Measurements from ENCODE around the gene KIF14. TPM values are rescaled to one million over a fixed set of nuclear protein-coding genes. Genes with fewer than 3 reads are reported as not detected.

KIF14 gene
- polyA plus RNA-seq, 1 of the 3 experiments (the other 2 are of a cell fraction) = 1.2 TPM

GRCh38 chr1:200542162-200542561 lies 78.4 kb downstream of the KIF14 start:
- no peak overlapping the region for H2AFZ ChIP-seq (ENCODE audit: low read depth)
- H3K27me3 ChIP-seq (ENCODE audit: insufficient read depth) = no peaks in the 10 kb centered on the region
- H3K36me3 ChIP-seq (replicated peaks in 1 of 2; ENCODE audit: control insufficient read depth in 1 of 2, insufficient read depth in 2 of 2, low read length in 1 of 2) = no peaks in the 10 kb centered on the region
- H3K4me3 ChIP-seq (ENCODE audit: low read depth in 2 of 2, low read length in 1 of 2) = no peak overlapping the region
- TF ChIP-seq JUND (IDR thresholded peaks at IDR 0.05) = no peak
- no peak for TF ChIP-seq SIN3A (IDR thresholded peaks at IDR 0.05; ENCODE audit: borderline replicate concordance, low read depth, low read length)
- TF ChIP-seq RCOR1 (IDR thresholded peaks at IDR 0.05; ENCODE audit: low read length) = no peak
- TF ChIP-seq RAD21 (IDR thresholded peaks at IDR 0.05; ENCODE audit: low read length) = no peak
- no peak for TF ChIP-seq TEAD4 (IDR thresholded peaks at IDR 0.05; ENCODE audit: borderline replicate concordance, insufficient read depth)
- TF ChIP-seq NFIC (IDR thresholded peaks at IDR 0.05; ENCODE audit: borderline replicate concordance) = no peak
- no peak for TF ChIP-seq SMC3 (IDR thresholded peaks at IDR 0.05; ENCODE audit: low read depth, low read length)
- no peaks in the 10 kb centered on the region for H3F3A ChIP-seq (replicated peaks; ENCODE audit: insufficient read depth)
- DNase-seq = no peak
- no peaks in the 10 kb centered on the region for H3K79me2 ChIP-seq (ENCODE audit: insufficient read depth)
- H3K9me2 ChIP-seq = no peaks in the 10 kb centered on the region
- H3K9me3 ChIP-seq = no peaks in the 10 kb centered on the region
- ChIA-PET CTCF (interaction anchor here (1.0 kb wide), 1 partner anchor 17 kb away, joined by 3 read pairs; no protein-coding TSS in a partner anchor), POLR2A (no interaction called here)
- H3K9ac ChIP-seq = no peak overlapping the region
- H3K27ac ChIP-seq (ENCODE audit: low read depth in 2 of 2, low read length in 1 of 2) = no peak overlapping the region
- H3K4me2 ChIP-seq = no peak overlapping the region
- no peaks in the 10 kb centered on the region for H3K4me1 ChIP-seq (ENCODE audit: control insufficient read depth in 1 of 2, insufficient read depth in 2 of 2, low read depth in 1 of 2, low read length in 1 of 2)
- 82% methylated on average over 2 of the region's 2 CpGs for WGBS (ENCODE audit: low lambda C conversion rate)
- H4K20me1 ChIP-seq (ENCODE audit: insufficient read depth) = no peaks in the 10 kb centered on the region

GRCh38 chr1:200540281-200540680 lies 80.3 kb downstream of the KIF14 start:
- no peak overlapping the region for H3K9ac ChIP-seq
- H3K36me3 ChIP-seq (replicated peaks in 1 of 2; ENCODE audit: control insufficient read depth in 1 of 2, insufficient read depth in 2 of 2, low read length in 1 of 2) = no peaks in the 10 kb centered on the region
- H3K9me3 ChIP-seq = no peaks in the 10 kb centered on the region
- no peak overlapping the region for H3K4me2 ChIP-seq
- H2AFZ ChIP-seq (ENCODE audit: low read depth) = no peak overlapping the region
- ChIA-PET POLR2A (no interaction called here), CTCF (no interaction called here)
- H4K20me1 ChIP-seq (ENCODE audit: insufficient read depth) = no peaks in the 10 kb centered on the region
- no peaks in the 10 kb centered on the region for H3K4me1 ChIP-seq (ENCODE audit: control insufficient read depth in 1 of 2, insufficient read depth in 2 of 2, low read depth in 1 of 2, low read length in 1 of 2)
- no peak overlapping the region for H3K27ac ChIP-seq (ENCODE audit: low read depth in 2 of 2, low read length in 1 of 2)
- no peaks in the 10 kb centered on the region for H3K9me2 ChIP-seq
- 2% methylated on average over 1 of the region's 1 CpG for WGBS (ENCODE audit: low lambda C conversion rate)
- no peak for DNase-seq
- H3F3A ChIP-seq (replicated peaks; ENCODE audit: insufficient read depth) = no peaks in the 10 kb centered on the region
- no peaks in the 10 kb centered on the region for H3K27me3 ChIP-seq (ENCODE audit: insufficient read depth)
- TF ChIP-seq FOXM1 (IDR thresholded peaks at IDR 0.05; ENCODE audit: low read depth) = no peak
- TF ChIP-seq TEAD4 (IDR thresholded peaks at IDR 0.05; ENCODE audit: borderline replicate concordance, insufficient read depth) = no peak
- no peak for TF ChIP-seq RCOR1 (IDR thresholded peaks at IDR 0.05; ENCODE audit: low read length)
- no peak for TF ChIP-seq POLR2AphosphoS5 (IDR thresholded peaks at IDR 0.05; ENCODE audit: low read depth, low read length)
- TF ChIP-seq NRF1 (IDR thresholded peaks at IDR 0.05; ENCODE audit: low read depth, low read length) = no peak
- TF ChIP-seq FOXJ3 (CRISPR knock-in tag; IDR thresholded peaks at IDR 0.05) = no peak
- TF ChIP-seq ZBTB33 (IDR thresholded peaks at IDR 0.05; ENCODE audit: borderline replicate concordance, low read depth) = no peak
- TF ChIP-seq RFX5 (IDR thresholded peaks at IDR 0.05; ENCODE audit: low read length) = no peak
- no peak for TF ChIP-seq MAX (IDR thresholded peaks at IDR 0.05; ENCODE audit: low read depth)
- TF ChIP-seq EP300 (IDR thresholded peaks at IDR 0.05; ENCODE audit: borderline replicate concordance in 1 of 2, low read depth in 1 of 2, low read length in 1 of 2) = no peak
- TF ChIP-seq EZH2phosphoT487 (IDR thresholded peaks at IDR 0.05; ENCODE audit: borderline replicate concordance, low read depth) = no peak
- TF ChIP-seq IRF3 (IDR thresholded peaks at IDR 0.05; ENCODE audit: low read depth, low read length) = no peak
- TF ChIP-seq JUND (IDR thresholded peaks at IDR 0.05) = no peak
- TF ChIP-seq MXI1 (IDR thresholded peaks at IDR 0.05; ENCODE audit: low read depth, low read length) = no peak
- no peak for TF ChIP-seq USF1 (IDR thresholded peaks at IDR 0.05; ENCODE audit: borderline replicate concordance, low read depth)
- no peak for TF ChIP-seq SMC3 (IDR thresholded peaks at IDR 0.05; ENCODE audit: low read depth, low read length)
- H3K79me2 ChIP-seq (ENCODE audit: insufficient read depth) = no peaks in the 10 kb centered on the region
- H3K4me3 ChIP-seq (ENCODE audit: low read depth in 2 of 2, low read length in 1 of 2) = no peak overlapping the region

All from SK-N-SH (cell line).